GM13976 (cell line): ENCODE measurements around the gene VPS18.

Experiments used
- DNase-seq: peaks from one replicate; pipeline ENCODE4 v3.0.0; 2012; ENCODE audit warnings: low spot score
- CTCF ChIP-seq: IDR thresholded peaks from 2 replicates; pipeline ENCODE4 v1.5.1; 2012; ENCODE audit warnings: borderline replicate concordance, mild to moderate bottlenecking; ENCODE audit not compliant: insufficient read depth; ENCODE audit errors: extremely low read depth, missing control alignments, control extremely low read depth
- in situ Hi-C: fragments of 300-500 bp; cut with MboI; formaldehyde crosslinking; loops from one replicate; pipeline ENCODE4 v1.12.0; 2022; ENCODE audit warnings: low sequenced_read_pairs, mixed read lengths, inconsistent platforms; ENCODE audit not compliant: unreplicated experiment

VPS18 gene

GRCh38 chr15:40948706-40949473 is 54.6 kb downstream of the VPS18 start:
- TF ChIP-seq CTCF, result no peak
- in situ Hi-C loops, result no loop called here
- DNase-seq, result no peak

GRCh38 chr15:40949756-40950207 is 55.5 kb downstream of the VPS18 start:
- TF ChIP-seq CTCF, result no peak
- in situ Hi-C loops, result no loop called here

GRCh38 chr15:40951764-40952163 is 57.5 kb downstream of the VPS18 start:
- DNase-seq, result no peak
- in situ Hi-C loops, result no loop called here
- TF ChIP-seq CTCF, result no peak

More at GRCh38 chr15:40949756-40950207, 55.5 kb downstream of the VPS18 start:
- no peak for DNase-seq

GRCh38 chr15:40952301-40952900 is 58.2 kb downstream of the VPS18 start:
- in situ Hi-C loops, result no loop called here
- no peak for DNase-seq

GRCh38 chr15:40952901-40953712 is 58.9 kb downstream of the VPS18 start, which contains the start of gene CHAC1:
Gene CHAC1 (plus strand): TSS chr15:40953471. CDS start chr15:40953584, 113 bp downstream.
- DNase-seq, result peak; percentile 100
- in situ Hi-C loops, result no loop called here

More at GRCh38 chr15:40952301-40952900, 58.2 kb downstream of the VPS18 start:
- TF ChIP-seq CTCF, result no peak

More at GRCh38 chr15:40952901-40953712, 58.9 kb downstream of the VPS18 start, which contains the start of gene CHAC1:
- no peak for TF ChIP-seq CTCF
